GM12878 (cell line): ENCODE measurements around the gene GGT1. TPM values are rescaled to one million over a fixed set of nuclear protein-coding genes. Genes with fewer than 3 reads are reported as not detected.
A peak's percentile ranks its signal among the peaks of the same experiment; 100 is the strongest.

Experiments
- ASH2L ChIP-seq: fragments of 300-600, 200-600 bp; sonication (generic); IDR thresholded peaks from 2 replicates; pipeline ENCODE4 v1.6.1; 2017; ENCODE audit warnings: low read depth, mild to moderate bottlenecking, borderline replicate concordance
- ATF2 ChIP-seq: IDR thresholded peaks from 2 replicates; pipeline ENCODE4 v1.6.1; 2012; ENCODE audit warnings: low read length, inconsistent platforms
- CUX1 ChIP-seq: IDR thresholded peaks from 2 replicates; pipeline ENCODE4 v1.6.1; 2012; ENCODE audit warnings: improper control_type of control experiment, low read depth, low read length; ENCODE audit not compliant: insufficient replicate concordance
- E2F4 ChIP-seq: IDR thresholded peaks from 2 replicates; pipeline ENCODE4 v1.6.1; 2012; ENCODE audit warnings: low read depth, low read length, improper control_type of control experiment
- EP300 ChIP-seq, 2 experiments: fragments of 150-350 bp in 1 of 2; IDR thresholded peaks; 2 replicates each; pipeline ENCODE4 v1.6.1; 2011 to 2012; ENCODE audit warnings: low read depth in 2 of 2, low read length in 2 of 2, borderline replicate concordance in 1 of 2, improper control_type of control experiment in 1 of 2, inconsistent platforms in 1 of 2; ENCODE audit not compliant: control insufficient read depth in 1 of 2
- IKZF2 ChIP-seq, 2 experiments: fragments of 450-650 bp; IDR thresholded peaks; 2 replicates each; pipeline ENCODE4 v1.6.1; 2017; ENCODE audit warnings: mild to moderate bottlenecking in 2 of 2, moderate library complexity in 2 of 2
- IRF5 ChIP-seq: fragments of 450-650 bp; IDR thresholded peaks from 2 replicates; pipeline ENCODE4 v1.6.1; 2017; ENCODE audit warnings: borderline replicate concordance
- LARP7 ChIP-seq: fragments of 450-650 bp; IDR thresholded peaks from 2 replicates; pipeline ENCODE4 v1.6.1; 2017; ENCODE audit warnings: mild to moderate bottlenecking
- NBN ChIP-seq: fragments of 450-650 bp; IDR thresholded peaks from 2 replicates; pipeline ENCODE4 v1.6.1; 2016
- POLR2AphosphoS5 ChIP-seq: IDR thresholded peaks from 2 replicates; pipeline ENCODE4 v1.6.1; 2011; ENCODE audit warnings: mild to moderate bottlenecking, low read length, inconsistent platforms
- RCOR1 ChIP-seq: conservative IDR thresholded peaks from 2 replicates; pipeline ENCODE4 v1.6.1; 2012; ENCODE audit warnings: low read depth, low read length, improper control_type of control experiment
- TBL1XR1 ChIP-seq: IDR thresholded peaks from 2 replicates; pipeline ENCODE4 v1.6.1; 2012; ENCODE audit warnings: low read depth, low read length, improper control_type of control experiment
- YY1 ChIP-seq: IDR thresholded peaks from 2 replicates; pipeline ENCODE4 v1.6.1; 2011; ENCODE audit warnings: low read depth, mild to moderate bottlenecking, low read length
- ZBTB40 ChIP-seq: fragments of 450-650 bp; IDR thresholded peaks from 2 replicates; pipeline ENCODE4 v1.6.1; 2016; ENCODE audit warnings: mild to moderate bottlenecking, moderate library complexity, borderline replicate concordance
- polyA plus RNA-seq, 11 experiments: library from polyadenylated mRNA; depleted of rRNA in 4 of 11; unstranded in 6 of 11; stranded (reverse) in 5 of 11; fragments of >200 nt; fragmentation: Nextera tagmentation in 4 of 11; fragmentation: Illumina TruSeq in 1 of 11; extraction: Ambion mirVana in 4 of 11; extraction: Trizol in 1 of 11; gene quantifications; 1 replicate in 1 of 11; 2 replicates in 10 of 11; pipeline versions ENCODE4 v1.2.1 to v1.2.3, GENCODE V29; 2011 to 2016; ENCODE audit warnings: inconsistent platforms in 2 of 11, missing spikeins in 2 of 11, low read depth in 1 of 11
- total RNA-seq, 4 experiments: library from RNA; depleted of rRNA in 3 of 4; stranded (reverse); fragments of >200 nt in 3 of 4; fragmentation: Illumina TruSeq in 1 of 4; extraction: Trizol in 1 of 4; gene quantifications; 2 replicates each; pipeline versions ENCODE4 v1.2.1 to v1.2.3, GENCODE V29; 2013 to 2021

The GGT1 gene
- total and polyA plus RNA-seq, 10 of the 15 experiments (the other 5 are each of a cell fraction or from before 2014, with no cell fraction given) = 0.47 to 26.6 (median 9.1) TPM

GRCh38 chr22:24555165-24556039 lies 47.6 kb upstream of the GGT1 start, which contains the start of gene SNRPD3 (continued):
- TF ChIP-seq CUX1 (no peak), RCOR1 (0 out of 2 replicates have a peak, but pooled peaks have one; percentile 86), ZBTB40 (peak; percentile 99), ASH2L (peak; percentile 96; the same call in 1 of the 2 replicates), POLR2AphosphoS5 (peak; percentile 86), ATF2 (no peak), NBN (peak; percentile 95), TBL1XR1 (peak; percentile 82), YY1 (peak; percentile 93), IRF5 (no peak), E2F4 (peak; percentile 58; the same call in 1 of the 2 replicates), EP300 (IDR thresholded peaks at IDR 0.05; ENCODE audit: borderline replicate concordance in 1 of 2, control insufficient read depth in 1 of 2, low read depth in 2 of 2, low read length in 2 of 2) (peak in 1 of 2 experiments; percentile 39; a peak in 1 of 4 replicates), LARP7 (peak; percentile 99), IKZF2 (IDR thresholded peaks at IDR 0.05) (peak; percentile 79 to 85)
